CD4-positive, alpha-beta T cell treated with Interleukin-10 for 1 hour (primary cell): ENCODE data around the gene POLQ.
"Not testable (repeated sequence)": the region's sequence is repeated elsewhere in the genome, so short reads cannot be mapped to it uniquely, and the experiment has no call there.

Experiments used
- DNase-seq: peaks from one replicate; pipeline ENCODE4 v3.0.0-alpha.2; 2020

POLQ gene

GRCh38 chr3:121508389-121508788 is 37.4 kb downstream of the POLQ start:
- DNase-seq = no peak

DNA sequence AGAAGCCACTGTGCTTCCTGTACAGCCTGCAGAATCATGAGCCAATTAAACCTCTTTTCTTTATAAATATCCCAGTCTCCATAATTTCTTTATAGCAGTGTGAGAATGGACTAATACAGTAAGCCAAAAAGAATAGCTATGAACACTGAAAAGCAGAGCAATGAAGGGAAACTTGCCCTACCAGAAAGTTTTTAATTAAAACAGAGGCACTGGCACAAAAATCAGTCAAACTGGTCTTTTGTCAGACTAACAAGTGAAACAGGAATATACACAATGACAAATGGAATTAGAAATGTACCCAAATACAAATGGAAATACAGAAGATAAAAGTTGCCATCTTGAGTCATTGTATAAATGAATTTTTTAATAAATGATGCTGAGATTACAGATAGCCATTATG is 40.5 kb downstream of the POLQ start:
- no peak for DNase-seq

- DNase-seq = no peak
These were observed 41.2 kb downstream of the POLQ start for GRCh38 chr3:121504618-121505017.

GRCh38 chr3:121496786-121497185 is 49.0 kb downstream of the POLQ start:
- DNase-seq = no peak

GRCh38 chr3:121493431-121493830 is 52.4 kb downstream of the POLQ start:
- no peak for DNase-seq

GRCh38 chr3:121491683-121492320 is 54.0 kb downstream of the POLQ start:
- DNase-seq = no peak

GRCh38 chr3:121490161-121490560 is 55.6 kb downstream of the POLQ start:
- DNase-seq = no peak

GRCh38 chr3:121488628-121489027 is 57.2 kb downstream of the POLQ start:
- DNase-seq = no peak

DNA sequence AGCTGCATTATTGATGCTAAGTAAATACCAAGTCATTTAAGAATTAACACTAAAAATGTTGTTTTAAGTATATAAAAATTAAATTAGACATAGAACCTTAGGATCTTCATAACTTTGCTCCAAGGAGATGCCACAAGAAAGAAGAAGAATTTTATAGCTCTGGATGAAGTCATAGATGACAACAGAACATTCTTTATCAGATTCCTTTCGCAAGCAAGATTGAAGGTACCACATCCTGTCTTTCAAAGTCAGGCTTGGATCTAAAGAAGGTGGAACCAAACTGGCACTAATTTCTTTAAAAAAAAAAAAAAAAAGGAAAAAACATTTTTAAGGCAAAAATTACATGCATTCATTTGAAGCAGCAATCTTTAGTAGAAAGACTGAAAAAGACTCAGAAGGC is 62.5 kb downstream of the POLQ start:
- no peak for DNase-seq

GRCh38 chr3:121482660-121483059 is 63.1 kb downstream of the POLQ start:
- DNase-seq = no peak

DNA sequence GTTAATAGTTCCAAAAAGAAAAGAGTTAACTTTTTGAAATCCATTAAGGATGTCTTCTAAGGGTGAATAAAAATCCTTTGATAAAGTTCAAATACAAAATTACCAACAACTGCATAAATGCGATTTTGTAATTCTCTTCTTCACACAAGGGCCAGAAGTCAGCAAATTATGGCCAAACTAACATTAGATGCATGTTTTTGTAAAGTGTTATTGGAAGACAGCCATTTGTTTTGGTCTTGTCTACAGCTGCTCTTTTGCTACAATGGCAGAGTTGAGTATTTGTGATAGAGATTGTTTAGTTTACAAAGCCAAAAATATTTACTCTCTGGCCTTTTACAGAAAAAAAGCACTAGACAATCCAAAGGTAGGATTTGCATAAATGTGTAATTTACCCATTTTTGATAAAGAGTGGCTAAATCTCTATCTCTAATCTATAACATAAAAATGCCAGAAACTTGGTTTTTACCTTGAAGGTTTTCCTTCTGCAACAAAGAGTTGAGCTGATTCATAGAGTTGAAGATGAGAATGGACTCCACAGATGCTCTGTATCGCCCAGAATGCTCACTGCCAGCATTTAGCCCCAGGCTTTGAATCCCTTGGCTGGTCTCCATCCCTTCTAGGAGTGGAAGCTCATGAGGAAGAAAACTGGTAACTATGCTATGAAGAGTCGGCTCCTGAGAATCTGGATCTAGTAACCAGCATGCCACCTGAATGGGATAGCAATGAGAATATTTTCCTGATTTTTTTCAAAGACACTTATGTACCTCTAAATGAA is 64.5 kb downstream of the POLQ start:
- DNase-seq = no peak

DNA sequence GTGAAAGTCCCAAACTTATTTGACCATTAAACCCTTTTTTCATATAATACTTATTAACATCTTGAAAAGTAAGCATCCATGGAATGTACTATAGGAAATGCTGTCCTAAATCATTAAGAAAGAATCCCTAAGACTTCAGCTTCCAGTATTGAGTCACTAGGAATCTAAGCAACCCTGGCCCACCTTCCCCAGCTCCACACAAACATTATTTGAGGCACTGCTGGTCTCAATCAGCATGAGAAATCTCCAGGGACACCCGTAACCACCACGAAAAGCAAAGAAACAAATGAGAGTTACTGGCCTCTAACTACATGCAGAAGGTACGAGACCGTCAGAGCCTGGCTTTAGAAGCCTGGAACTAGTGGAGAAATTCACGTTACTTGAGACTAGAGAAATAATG is 68.2 kb downstream of the POLQ start:
- DNase-seq = no peak

GRCh38 chr3:121473001-121473400 is 72.8 kb downstream of the POLQ start:
- DNase-seq = no peak

DNA sequence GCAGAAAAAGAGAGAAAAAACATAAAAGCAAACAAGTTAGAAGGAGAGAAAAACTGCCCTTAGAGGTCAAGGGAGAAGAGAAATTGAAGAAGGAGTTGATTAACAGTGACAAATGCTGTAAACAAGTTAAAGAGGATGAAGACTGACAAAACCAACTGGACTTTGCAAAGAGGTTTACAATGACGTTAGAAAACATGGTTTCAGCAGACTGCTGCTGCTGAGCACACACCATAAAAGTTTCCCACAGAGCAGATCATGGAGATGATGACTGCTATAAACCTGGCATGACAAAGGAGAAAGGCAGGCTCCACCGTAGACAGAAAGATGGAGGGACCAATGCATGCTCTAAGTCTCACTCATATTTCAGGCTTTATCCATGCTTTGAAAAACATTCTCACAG is 78.7 kb downstream of the POLQ start:
- no peak for DNase-seq

DNA sequence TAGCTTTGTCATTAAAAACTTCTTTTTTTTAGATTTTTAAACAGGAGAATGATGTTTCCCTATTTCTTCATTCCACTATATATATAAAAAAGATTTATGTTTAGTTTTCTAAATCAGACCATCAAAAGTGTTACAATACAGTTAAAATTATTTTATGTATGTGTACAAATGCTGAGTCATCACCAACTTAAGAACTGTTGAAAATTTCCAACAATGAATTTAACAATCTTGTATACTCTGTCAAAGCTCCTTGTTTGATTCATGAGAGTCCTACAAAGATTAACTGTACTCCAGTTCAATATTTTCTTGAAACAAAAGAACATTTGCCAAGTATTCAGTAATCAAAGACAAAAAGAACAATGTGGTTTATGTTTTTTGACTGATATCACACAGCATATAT is 82.0 kb downstream of the POLQ start:
- DNase-seq = no peak

- no peak for DNase-seq
These were observed 83.2 kb downstream of the POLQ start for GRCh38 chr3:121462565-121462964.

- not testable (repeated sequence) for DNase-seq
These were observed 94.0 kb downstream of the POLQ start for GRCh38 chr3:121451752-121452151.

DNA sequence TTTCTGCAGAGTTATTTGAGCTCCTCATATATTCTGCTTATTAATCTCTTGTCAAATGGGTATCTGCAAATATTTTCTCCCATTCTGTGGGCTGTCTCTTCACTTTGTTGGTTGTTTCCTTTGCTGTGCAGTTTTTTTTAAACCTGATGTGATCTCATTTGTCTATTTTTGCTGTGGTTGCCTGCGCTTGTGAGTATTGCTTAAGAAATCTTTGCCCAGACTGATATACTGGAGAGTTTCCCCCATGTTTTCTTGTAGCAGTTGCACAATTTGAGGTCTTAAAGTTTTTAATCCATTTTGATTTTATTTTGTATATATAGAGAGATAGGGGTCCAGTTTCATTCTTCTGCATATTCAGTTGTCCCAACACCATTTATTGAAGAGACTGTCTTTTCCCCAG is 102.3 kb downstream of the POLQ start:
- DNase-seq = no peak

- no peak for DNase-seq
These were observed 109.1 kb downstream of the POLQ start for GRCh38 chr3:121436641-121437040.

GRCh38 chr3:121436074-121436473 is 109.7 kb downstream of the POLQ start:
- DNase-seq = no peak

- DNase-seq = peak; percentile 79
These were observed 113.9 kb downstream of the POLQ start for GRCh38 chr3:121431726-121432517.

- DNase-seq = no peak
These were observed 115.0 kb downstream of the POLQ start for GRCh38 chr3:121430664-121431215.

DNA sequence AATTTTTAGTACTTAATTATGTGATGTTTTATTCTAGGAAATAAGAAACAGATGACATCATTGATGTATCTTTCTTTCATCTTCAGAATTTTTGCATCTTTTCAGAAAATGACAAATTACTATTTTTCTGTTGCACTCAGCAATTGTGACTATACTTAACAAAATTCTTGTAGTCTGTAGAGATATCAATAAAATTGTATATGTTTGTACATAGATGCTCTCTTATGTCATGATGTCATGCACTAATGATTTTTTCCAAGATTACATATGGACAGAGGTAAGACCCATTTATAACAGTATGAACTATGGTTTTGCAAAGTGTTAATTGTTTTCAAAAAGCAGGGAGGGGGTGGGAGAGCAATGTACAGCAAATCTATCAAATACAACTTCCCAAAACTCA is 121.2 kb downstream of the POLQ start:
- no peak for DNase-seq

DNA sequence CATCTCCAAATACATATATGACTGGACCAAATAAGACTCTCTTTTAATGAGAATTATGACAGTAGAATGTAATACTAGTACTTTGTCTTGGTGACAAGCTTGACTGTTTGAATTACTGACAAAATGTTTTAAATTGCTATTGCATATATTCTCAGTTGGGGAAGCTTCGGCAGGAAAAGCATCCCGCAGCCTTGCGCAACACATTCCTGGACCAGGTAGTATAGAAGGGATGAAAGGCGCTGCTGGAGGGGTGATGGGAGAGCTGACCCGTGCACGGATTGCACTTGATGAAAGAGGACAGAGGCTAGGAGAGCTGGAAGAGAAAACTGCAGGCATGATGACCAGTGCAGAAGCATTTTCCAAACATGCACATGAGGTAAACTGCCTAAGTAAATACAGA is 127.6 kb downstream of the POLQ start:
- no peak for DNase-seq
